ENCODE data around the gene GSTO1.

The GSTO1 gene

DNA sequence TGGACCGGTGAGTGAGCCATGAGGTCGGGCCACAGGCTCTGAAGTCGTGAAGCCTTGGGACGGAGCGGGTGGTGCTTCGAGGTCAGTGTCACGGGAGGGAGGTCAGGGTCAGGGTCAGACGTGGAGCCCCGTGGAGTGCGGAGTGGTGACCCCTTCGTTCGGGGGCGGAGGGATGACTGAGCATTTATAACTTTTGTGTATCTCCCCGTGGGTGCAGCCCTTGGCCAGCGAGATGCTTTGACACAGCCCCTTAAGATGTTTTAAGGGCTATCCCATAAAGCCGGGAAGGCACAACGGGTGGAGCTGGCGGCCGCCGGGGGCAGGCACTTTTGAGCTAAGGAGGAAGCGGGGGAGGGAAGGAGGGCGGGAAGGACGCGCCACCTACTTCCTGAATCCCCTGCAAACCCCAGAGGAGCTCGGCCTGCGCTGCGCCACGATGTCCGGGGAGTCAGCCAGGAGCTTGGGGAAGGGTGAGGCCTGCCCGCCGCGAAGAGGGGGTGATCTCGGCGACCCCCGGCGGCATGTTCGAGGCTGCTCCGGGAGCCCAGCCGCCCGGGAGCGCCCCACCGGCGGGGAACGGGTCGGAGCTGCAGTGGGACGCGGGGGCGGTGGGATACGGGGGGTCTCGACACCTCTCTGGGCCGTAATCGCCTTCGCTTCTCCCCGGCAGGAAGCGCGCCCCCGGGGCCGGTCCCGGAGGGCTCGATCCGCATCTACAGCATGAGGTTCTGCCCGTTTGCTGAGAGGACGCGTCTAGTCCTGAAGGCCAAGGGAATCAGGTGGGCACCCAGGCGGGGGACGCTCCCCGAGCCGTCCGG lies at the start of gene GSTO1:
GSTO1 (plus strand) TSS at position 400 of the 818 bp plus-strand sequence; CDS start at position 437, 37 bp downstream.
- H3K4me3 ChIP-seq (replicated peaks; ENCODE audit: low read depth, low read length): peak within 1 kb of the TSS; percentile 79
- peak; percentile 82 for DNase-seq (ENCODE audit: low read depth)
- TF ChIP-seq, protein P1, sequence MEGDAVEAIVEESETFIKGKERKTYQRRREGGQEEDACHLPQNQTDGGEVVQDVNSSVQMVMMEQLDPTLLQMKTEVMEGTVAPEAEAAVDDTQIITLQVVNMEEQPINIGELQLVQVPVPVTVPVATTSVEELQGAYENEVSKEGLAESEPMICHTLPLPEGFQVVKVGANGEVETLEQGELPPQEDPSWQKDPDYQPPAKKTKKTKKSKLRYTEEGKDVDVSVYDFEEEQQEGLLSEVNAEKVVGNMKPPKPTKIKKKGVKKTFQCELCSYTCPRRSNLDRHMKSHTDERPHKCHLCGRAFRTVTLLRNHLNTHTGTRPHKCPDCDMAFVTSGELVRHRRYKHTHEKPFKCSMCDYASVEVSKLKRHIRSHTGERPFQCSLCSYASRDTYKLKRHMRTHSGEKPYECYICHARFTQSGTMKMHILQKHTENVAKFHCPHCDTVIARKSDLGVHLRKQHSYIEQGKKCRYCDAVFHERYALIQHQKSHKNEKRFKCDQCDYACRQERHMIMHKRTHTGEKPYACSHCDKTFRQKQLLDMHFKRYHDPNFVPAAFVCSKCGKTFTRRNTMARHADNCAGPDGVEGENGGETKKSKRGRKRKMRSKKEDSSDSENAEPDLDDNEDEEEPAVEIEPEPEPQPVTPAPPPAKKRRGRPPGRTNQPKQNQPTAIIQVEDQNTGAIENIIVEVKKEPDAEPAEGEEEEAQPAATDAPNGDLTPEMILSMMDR (IDR thresholded peaks at IDR 0.05; ENCODE audit: low read length, missing control alignments): no peak

DNA sequence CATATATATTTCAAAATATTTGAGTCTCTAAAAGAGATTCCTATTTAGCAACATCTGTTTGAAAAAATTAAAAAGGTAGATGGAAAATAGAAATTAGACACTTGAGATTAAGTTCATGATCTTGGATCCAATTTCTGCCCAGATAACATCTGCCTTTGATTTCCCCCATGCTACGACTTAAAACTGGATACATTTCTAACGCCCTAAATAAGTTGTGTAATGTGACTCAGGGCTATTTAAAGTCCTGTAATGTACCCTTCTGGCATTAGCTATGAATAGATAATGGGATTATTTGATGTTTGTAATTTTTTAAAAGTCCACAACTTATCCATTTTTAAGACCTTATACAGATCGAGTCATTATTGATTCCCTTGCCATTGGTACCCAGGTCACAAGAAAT lies 46.0 kb upstream of the GSTO1 start:
- TF ChIP-seq, protein P1 (IDR thresholded peaks at IDR 0.05; ENCODE audit: low read length, missing control alignments): no peak
- no peak for DNase-seq (ENCODE audit: low read depth)
- no peak overlapping the region for H3K4me3 ChIP-seq (replicated peaks; ENCODE audit: low read depth, low read length)

GRCh38 chr10:104209575-104210198 lies 45.0 kb upstream of the GSTO1 start:
- H3K4me3 ChIP-seq (replicated peaks; ENCODE audit: low read depth, low read length): no peak overlapping the region
- DNase-seq (ENCODE audit: low read depth): peak; percentile 65
- TF ChIP-seq, protein P1 (IDR thresholded peaks at IDR 0.05; ENCODE audit: low read length, missing control alignments): peak; percentile 73

DNA sequence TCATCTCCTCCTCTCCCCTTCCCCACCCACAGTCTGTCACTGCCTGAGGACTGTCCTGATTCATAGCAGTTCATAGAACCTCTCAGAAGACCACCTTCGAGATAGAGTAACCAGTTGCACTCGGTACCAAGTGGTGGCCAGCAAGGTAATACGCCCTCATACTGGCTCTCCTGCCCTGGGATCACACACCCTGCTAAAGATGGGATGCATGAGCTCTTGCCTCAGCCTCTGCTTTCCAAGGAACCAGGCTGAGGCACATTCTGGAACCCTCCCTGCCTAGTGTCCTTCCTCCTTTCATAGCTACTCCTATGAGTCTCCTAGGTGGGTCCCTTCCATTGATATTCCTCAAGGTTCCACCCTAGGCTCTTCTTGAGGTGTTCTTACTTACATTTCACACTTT lies 38.1 kb upstream of the GSTO1 start:
- TF ChIP-seq, protein P1 (IDR thresholded peaks at IDR 0.05; ENCODE audit: low read length, missing control alignments): no peak
- H3K4me3 ChIP-seq (replicated peaks; ENCODE audit: low read depth, low read length): no peak overlapping the region
- no peak for DNase-seq (ENCODE audit: low read depth)

- no peak overlapping the region for H3K4me3 ChIP-seq (replicated peaks; ENCODE audit: low read depth, low read length)
- no peak for DNase-seq (ENCODE audit: low read depth)
- TF ChIP-seq, protein P1 (IDR thresholded peaks at IDR 0.05; ENCODE audit: low read length, missing control alignments): no peak
Measured at GRCh38 chr10:104218751-104219150, 35.9 kb upstream of the GSTO1 start.

- no peak for DNase-seq (ENCODE audit: low read depth)
- no peak overlapping the region for H3K4me3 ChIP-seq (replicated peaks; ENCODE audit: low read depth, low read length)
- TF ChIP-seq, protein P1 (IDR thresholded peaks at IDR 0.05; ENCODE audit: low read length, missing control alignments): no peak
Measured at GRCh38 chr10:104220522-104220921, 34.2 kb upstream of the GSTO1 start.

Measured in fibroblast of pulmonary artery (primary cell).